ENCODE data around the gene TNFSF18. TPM values are rescaled to one million over a fixed set of nuclear protein-coding genes. Genes with fewer than 3 reads are reported as not detected.
"Not testable (repeated sequence)": the region's sequence is repeated elsewhere in the genome, so short reads cannot be mapped to it uniquely, and the experiment has no call there.

The TNFSF18 gene
- total and polyA plus RNA-seq, 3 experiments from 2014 or later, result not detected

GRCh38 chr1:173082913-173083312, 32.2 kb upstream of the TNFSF18 start:
- H3K27me3 Mint-ChIP-seq, result peaks cover 0 to 4% of the 10 kb centered on the region in 2 donors
- H3K27me3 ChIP-seq (ENCODE audit: insufficient read depth, low read length, poor library complexity, severe bottlenecking), result no peaks in the 10 kb centered on the region
- H3K9me3 ChIP-seq (ENCODE audit: low read length), result no peaks in the 10 kb centered on the region
- H3K27ac ChIP-seq (ENCODE audit: low read depth, low read length), result no peak overlapping the region
- no peak overlapping the region for H3K27ac Mint-ChIP-seq
- H3K4me3 ChIP-seq (ENCODE audit: low read length), result no peak overlapping the region
- H3K36me3 ChIP-seq (ENCODE audit: insufficient read depth, low read length), result no peaks in the 10 kb centered on the region
- POLR2A ChIA-PET, result no interaction called here
- CTCF ChIA-PET, result no interaction called here
- H3K4me1 ChIP-seq (ENCODE audit: insufficient read depth, low read length), result no peaks in the 10 kb centered on the region
- H3K4me3 Mint-ChIP-seq, result no peak overlapping the region
- H3K9me3 Mint-ChIP-seq, result no peaks in the 10 kb centered on the region
- no peaks in the 10 kb centered on the region for H3K4me1 Mint-ChIP-seq
- no peaks in the 10 kb centered on the region for H3K36me3 Mint-ChIP-seq
- DNase-seq, result no peak

GRCh38 chr1:173074217-173074616, 23.5 kb upstream of the TNFSF18 start:
- H3K4me1 Mint-ChIP-seq; H3K27me3 Mint-ChIP-seq; H3K4me3 ChIP-seq (ENCODE audit: low read length); POLR2A ChIA-PET; H3K36me3 ChIP-seq (ENCODE audit: insufficient read depth, low read length); CTCF ChIA-PET; H3K4me3 Mint-ChIP-seq; H3K4me1 ChIP-seq (ENCODE audit: insufficient read depth, low read length); H3K36me3 Mint-ChIP-seq; H3K27ac Mint-ChIP-seq; DNase-seq; H3K27ac ChIP-seq (ENCODE audit: low read depth, low read length); H3K9me3 ChIP-seq (ENCODE audit: low read length); H3K27me3 ChIP-seq (ENCODE audit: insufficient read depth, low read length, poor library complexity, severe bottlenecking): not testable (repeated sequence)
- peaks cover 0 to 10% (median 0%) of the 10 kb centered on the region in 5 donors for H3K9me3 Mint-ChIP-seq

GRCh38 chr1:173064011-173064410, 13.3 kb upstream of the TNFSF18 start:
- H3K4me1 Mint-ChIP-seq, result peaks cover 0 to 3% (median 0%) of the 10 kb centered on the region in 3 donors
- no peaks in the 10 kb centered on the region for H3K36me3 Mint-ChIP-seq
- H3K36me3 ChIP-seq (ENCODE audit: insufficient read depth, low read length), result no peaks in the 10 kb centered on the region
- H3K4me3 ChIP-seq (ENCODE audit: low read length), result no peak overlapping the region
- no peaks in the 10 kb centered on the region for H3K27me3 ChIP-seq (ENCODE audit: insufficient read depth, low read length, poor library complexity, severe bottlenecking)
- H3K9me3 Mint-ChIP-seq, result peaks cover 0 to 4% (median 0%) of the 10 kb centered on the region in 5 donors
- no peaks in the 10 kb centered on the region for H3K27me3 Mint-ChIP-seq
- H3K9me3 ChIP-seq (ENCODE audit: low read length), result no peaks in the 10 kb centered on the region
- H3K27ac Mint-ChIP-seq, result no peak overlapping the region
- ChIA-PET POLR2A (no interaction called here), CTCF (no interaction called here)
- no peak overlapping the region for H3K4me3 Mint-ChIP-seq
- no peak for DNase-seq
- no peak overlapping the region for H3K27ac ChIP-seq (ENCODE audit: low read depth, low read length)
- no peaks in the 10 kb centered on the region for H3K4me1 ChIP-seq (ENCODE audit: insufficient read depth, low read length)

GRCh38 chr1:173063171-173063570, 12.4 kb upstream of the TNFSF18 start:
- Histone ChIP-seq H3K27me3 (ENCODE audit: insufficient read depth, low read length, poor library complexity, severe bottlenecking) (no peaks in the 10 kb centered on the region), H3K36me3 (ENCODE audit: insufficient read depth, low read length) (no peaks in the 10 kb centered on the region), H3K9me3 (ENCODE audit: low read length) (no peaks in the 10 kb centered on the region), H3K4me1 (ENCODE audit: insufficient read depth, low read length) (no peaks in the 10 kb centered on the region), H3K27ac (ENCODE audit: low read depth, low read length) (no peak overlapping the region), H3K4me3 (ENCODE audit: low read length) (no peak overlapping the region)
- no peaks in the 10 kb centered on the region for H3K27me3 Mint-ChIP-seq
- H3K4me1 Mint-ChIP-seq, result peaks cover 0 to 3% (median 0%) of the 10 kb centered on the region in 3 donors
- H3K9me3 Mint-ChIP-seq, result no peaks in the 10 kb centered on the region
- POLR2A ChIA-PET, result no interaction called here
- H3K4me3 Mint-ChIP-seq, result no peak overlapping the region
- no peak for DNase-seq
- no peak overlapping the region for H3K27ac Mint-ChIP-seq
- CTCF ChIA-PET, result no interaction called here
- no peaks in the 10 kb centered on the region for H3K36me3 Mint-ChIP-seq

GRCh38 chr1:173062150-173062938, 11.6 kb upstream of the TNFSF18 start:
- no peaks in the 10 kb centered on the region for H3K27me3 Mint-ChIP-seq
- H3K36me3 ChIP-seq (ENCODE audit: insufficient read depth, low read length), result no peaks in the 10 kb centered on the region
- H3K9me3 Mint-ChIP-seq, result no peaks in the 10 kb centered on the region
- no peak for DNase-seq
- H3K27ac Mint-ChIP-seq, result no peak overlapping the region
- no peaks in the 10 kb centered on the region for H3K4me1 ChIP-seq (ENCODE audit: insufficient read depth, low read length)
- H3K9me3 ChIP-seq (ENCODE audit: low read length), result no peaks in the 10 kb centered on the region
- no peaks in the 10 kb centered on the region for H3K27me3 ChIP-seq (ENCODE audit: insufficient read depth, low read length, poor library complexity, severe bottlenecking)
- ChIA-PET CTCF (no interaction called here), POLR2A (no interaction called here)
- H3K4me3 ChIP-seq (ENCODE audit: low read length), result no peak overlapping the region
- no peaks in the 10 kb centered on the region for H3K36me3 Mint-ChIP-seq
- H3K4me1 Mint-ChIP-seq, result peaks cover 0 to 3% (median 0%) of the 10 kb centered on the region in 3 donors
- H3K27ac ChIP-seq (ENCODE audit: low read depth, low read length), result no peak overlapping the region
- no peak overlapping the region for H3K4me3 Mint-ChIP-seq

GRCh38 chr1:173058556-173058955, 7.8 kb upstream of the TNFSF18 start:
- DNase-seq, result no peak
- ChIA-PET POLR2A (no interaction called here), CTCF (no interaction called here)
- H3K36me3 ChIP-seq (ENCODE audit: insufficient read depth, low read length), result no peaks in the 10 kb centered on the region
- no peak overlapping the region for H3K27ac ChIP-seq (ENCODE audit: low read depth, low read length)
- Mint-ChIP-seq H3K4me3 (no peak overlapping the region), H3K9me3 (no peaks in the 10 kb centered on the region), H3K27me3 (no peaks in the 10 kb centered on the region), H3K4me1 (peaks cover 0 to 3% (median 0%) of the 10 kb centered on the region in 3 donors), H3K36me3 (no peaks in the 10 kb centered on the region), H3K27ac (no peak overlapping the region)
- H3K9me3 ChIP-seq (ENCODE audit: low read length), result no peaks in the 10 kb centered on the region
- H3K4me1 ChIP-seq (ENCODE audit: insufficient read depth, low read length), result no peaks in the 10 kb centered on the region
- no peak overlapping the region for H3K4me3 ChIP-seq (ENCODE audit: low read length)
- no peaks in the 10 kb centered on the region for H3K27me3 ChIP-seq (ENCODE audit: insufficient read depth, low read length, poor library complexity, severe bottlenecking)

- CTCF ChIA-PET, result no interaction called here
- no peaks in the 10 kb centered on the region for H3K36me3 ChIP-seq (ENCODE audit: insufficient read depth, low read length)
- H3K27ac ChIP-seq (ENCODE audit: low read depth, low read length), result no peak overlapping the region
- Mint-ChIP-seq H3K4me1 (peaks cover 0 to 3% (median 0%) of the 10 kb centered on the region in 3 donors), H3K27me3 (no peaks in the 10 kb centered on the region), H3K9me3 (no peaks in the 10 kb centered on the region), H3K4me3 (no peak overlapping the region), H3K27ac (no peak overlapping the region), H3K36me3 (no peaks in the 10 kb centered on the region)
- no peaks in the 10 kb centered on the region for H3K9me3 ChIP-seq (ENCODE audit: low read length)
- DNase-seq, result no peak
- H3K4me3 ChIP-seq (ENCODE audit: low read length), result no peak overlapping the region
- POLR2A ChIA-PET, result no interaction called here
- H3K27me3 ChIP-seq (ENCODE audit: insufficient read depth, low read length, poor library complexity, severe bottlenecking), result no peaks in the 10 kb centered on the region
- H3K4me1 ChIP-seq (ENCODE audit: insufficient read depth, low read length), result no peaks in the 10 kb centered on the region
Measured at GRCh38 chr1:173057984-173058383, 7.2 kb upstream of the TNFSF18 start.

GRCh38 chr1:173056365-173056764, 5.6 kb upstream of the TNFSF18 start:
- POLR2A ChIA-PET, result interaction anchor here (0.6 kb wide), 1 partner anchor 125 kb away, joined by 3 read pairs; no protein-coding TSS in a partner anchor
- Mint-ChIP-seq H3K27ac (no peak overlapping the region), H3K4me3 (no peak overlapping the region), H3K36me3 (no peaks in the 10 kb centered on the region), H3K9me3 (no peaks in the 10 kb centered on the region), H3K4me1 (no peaks in the 10 kb centered on the region), H3K27me3 (no peaks in the 10 kb centered on the region)
- H3K27me3 ChIP-seq (ENCODE audit: insufficient read depth, low read length, poor library complexity, severe bottlenecking), result no peaks in the 10 kb centered on the region
- H3K4me1 ChIP-seq (ENCODE audit: insufficient read depth, low read length), result no peaks in the 10 kb centered on the region
- no peaks in the 10 kb centered on the region for H3K36me3 ChIP-seq (ENCODE audit: insufficient read depth, low read length)
- no peaks in the 10 kb centered on the region for H3K9me3 ChIP-seq (ENCODE audit: low read length)
- no peak overlapping the region for H3K4me3 ChIP-seq (ENCODE audit: low read length)
- DNase-seq, result no peak
- no peak overlapping the region for H3K27ac ChIP-seq (ENCODE audit: low read depth, low read length)
- CTCF ChIA-PET, result no interaction called here
